Esophagus muscularis mucosa (tissue), 4 donors: ENCODE measurements around the gene B3GNT5. TPM values are rescaled to one million over a fixed set of nuclear protein-coding genes. Genes with fewer than 3 reads are reported as not detected.

ENCODE experiments used
- DNase-seq: peaks from one replicate; pipeline ENCODE4 v3.0.0-alpha.2; 2017; ENCODE audit errors: extremely low spot score
- H3K27ac ChIP-seq, 4 donors: fragments of 200-600 bp; sonication (generic); replicated peaks in 1 of 4; 1 replicate in 3 of 4; 2 replicates in 1 of 4; pipeline ENCODE4 v1.5.1; 2016 to 2019; ENCODE audit warnings: mild to moderate bottlenecking in 1 of 4
- H3K27me3 ChIP-seq, 4 donors: fragments of 200-600 bp; sonication (generic); one replicate each; pipeline versions ENCODE4 v1.5.1 to v1.6.0; 2016 to 2019
- H3K36me3 ChIP-seq, 4 donors: fragments of 200-600 bp; sonication (generic); one replicate each; pipeline ENCODE4 v1.5.1; 2016 to 2019
- H3K4me1 ChIP-seq, 4 donors: fragments of 200-600 bp; sonication (generic); one replicate each; pipeline ENCODE4 v1.5.1; 2016 to 2019
- H3K4me3 ChIP-seq, 4 donors: fragments of 200-600 bp; sonication (generic); 1 replicate in 2 of 4; 2 replicates in 2 of 4; pipeline ENCODE4 v1.5.1; 2016 to 2019; ENCODE audit warnings: mild to moderate bottlenecking in 4 of 4, moderate library complexity in 1 of 4
- H3K9me3 ChIP-seq, 4 donors: fragments of 200-600 bp; sonication (generic); 1 replicate in 3 of 4; 2 replicates in 1 of 4; pipeline ENCODE4 v1.5.1; 2016 to 2019
- CTCF ChIP-seq, 3 experiments: fragments of 200-600 bp in 2 of 3; fragments of 450-650 bp in 1 of 3; sonication (generic) in 2 of 3; IDR thresholded peaks; one replicate each; pipeline ENCODE4 v1.5.1; 2017 to 2019; ENCODE audit warnings: antibody characterized with exemption in 3 of 3, mild to moderate bottlenecking in 2 of 3, moderate library complexity in 1 of 3
- EP300 ChIP-seq: sonication (generic); formaldehyde crosslinking; IDR thresholded peaks from one replicate; pipeline ENCODE4 v1.6.1; 2017; ENCODE audit warnings: antibody characterized with exemption
- POLR2A ChIP-seq: fragments of 450-650 bp; IDR thresholded peaks from one replicate; pipeline ENCODE4 v1.6.1; 2017; ENCODE audit warnings: antibody characterized with exemption, moderate library complexity, mild to moderate bottlenecking, low read depth
- POLR2AphosphoS5 ChIP-seq, 2 donors: sonication (generic); formaldehyde crosslinking; IDR thresholded peaks; one replicate each; pipeline ENCODE4 v1.6.1; 2017; ENCODE audit warnings: antibody characterized with exemption in 2 of 2
- WGBS: methylation state at CpG from one replicate; pipeline ENCODE4 v1.1.5; 2018; 5-methylcytosine and 5-hydroxymethylcytosine counted together
- intact Hi-C: fragments of 100-400 bp; cut with DNase I; formaldehyde crosslinking; loops from one replicate; pipeline ENCODE4 v1.15.1; 2023
- total RNA-seq, 4 donors: library from RNA; depleted of rRNA; stranded (reverse); fragments of >200 nt; gene quantifications; one replicate each; pipeline versions ENCODE4 v1.1.0 to v1.2.1, GENCODE V29; 2016

Gene B3GNT5
- total RNA-seq, 4 donors from 2014 or later = 2.1 to 11.3 (median 5.2) TPM

DNA sequence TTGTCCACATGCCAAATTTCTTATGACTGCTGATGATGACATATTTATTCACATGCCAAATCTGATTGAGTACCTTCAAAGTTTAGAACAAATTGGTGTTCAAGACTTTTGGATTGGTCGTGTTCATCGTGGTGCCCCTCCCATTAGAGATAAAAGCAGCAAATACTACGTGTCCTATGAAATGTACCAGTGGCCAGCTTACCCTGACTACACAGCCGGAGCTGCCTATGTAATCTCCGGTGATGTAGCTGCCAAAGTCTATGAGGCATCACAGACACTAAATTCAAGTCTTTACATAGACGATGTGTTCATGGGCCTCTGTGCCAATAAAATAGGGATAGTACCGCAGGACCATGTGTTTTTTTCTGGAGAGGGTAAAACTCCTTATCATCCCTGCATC, 17.3 kb downstream of the B3GNT5 start:
- peaks cover 0 to 12% (median 5%) of the 10 kb centered on the region in 4 donors for H3K36me3 ChIP-seq
- peaks cover 0 to 4% (median 0%) of the 10 kb centered on the region in 4 donors for H3K4me1 ChIP-seq
- H3K9me3 ChIP-seq = no peaks in the 10 kb centered on the region
- 90% methylated on average over 7 of the region's 7 CpGs for WGBS
- TF ChIP-seq EP300 (no peak), POLR2A (no peak), POLR2AphosphoS5 (IDR thresholded peaks at IDR 0.05) (no peak), CTCF (IDR thresholded peaks at IDR 0.05) (no peak)
- no peak for DNase-seq
- no peak overlapping the region for H3K4me3 ChIP-seq
- intact Hi-C loops = no loop called here
- no peak overlapping the region for H3K27ac ChIP-seq
- H3K27me3 ChIP-seq = no peaks in the 10 kb centered on the region

- DNase-seq = no peak
- no peak for TF ChIP-seq EP300
- no peak for TF ChIP-seq CTCF (IDR thresholded peaks at IDR 0.05)
- no peak for TF ChIP-seq POLR2A
- no peak for TF ChIP-seq POLR2AphosphoS5 (IDR thresholded peaks at IDR 0.05)
- intact Hi-C loops = no loop called here
These were observed 19.1 kb downstream of the B3GNT5 start for GRCh38 chr3:183272142-183272541.

DNA sequence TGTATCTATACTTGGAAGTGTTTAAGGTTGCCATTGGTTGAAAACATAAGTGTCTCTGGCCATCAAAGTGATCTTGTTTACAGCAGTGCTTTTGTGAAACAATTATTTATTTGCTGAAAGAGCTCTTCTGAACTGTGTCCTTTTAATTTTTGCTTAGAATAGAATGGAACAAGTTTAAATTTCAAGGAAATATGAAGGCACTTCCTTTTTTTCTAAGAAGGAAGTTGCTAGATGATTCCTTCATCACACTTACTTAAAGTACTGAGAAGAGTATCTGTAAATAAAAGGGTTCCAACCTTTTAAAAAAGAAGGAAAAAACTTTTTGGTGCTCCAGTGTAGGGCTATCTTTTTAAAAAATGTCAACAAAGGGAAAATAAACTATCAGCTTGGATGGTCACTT, 19.7 kb downstream of the B3GNT5 start:
- Histone ChIP-seq H3K27ac (no peak overlapping the region), H3K36me3 (peaks cover 0 to 12% (median 5%) of the 10 kb centered on the region in 4 donors)

More at GRCh38 chr3:183272142-183272541, 19.1 kb downstream of the B3GNT5 start:
- H3K36me3 ChIP-seq = peaks cover 0 to 12% (median 5%) of the 10 kb centered on the region in 4 donors
- WGBS = 97% methylated on average over 3 of the region's 3 CpGs
- H3K9me3 ChIP-seq = no peaks in the 10 kb centered on the region
- no peaks in the 10 kb centered on the region for H3K27me3 ChIP-seq
- H3K4me3 ChIP-seq = no peak overlapping the region
- no peak overlapping the region for H3K27ac ChIP-seq
- H3K4me1 ChIP-seq = peaks cover 0 to 6% (median 0%) of the 10 kb centered on the region in 4 donors

DNA sequence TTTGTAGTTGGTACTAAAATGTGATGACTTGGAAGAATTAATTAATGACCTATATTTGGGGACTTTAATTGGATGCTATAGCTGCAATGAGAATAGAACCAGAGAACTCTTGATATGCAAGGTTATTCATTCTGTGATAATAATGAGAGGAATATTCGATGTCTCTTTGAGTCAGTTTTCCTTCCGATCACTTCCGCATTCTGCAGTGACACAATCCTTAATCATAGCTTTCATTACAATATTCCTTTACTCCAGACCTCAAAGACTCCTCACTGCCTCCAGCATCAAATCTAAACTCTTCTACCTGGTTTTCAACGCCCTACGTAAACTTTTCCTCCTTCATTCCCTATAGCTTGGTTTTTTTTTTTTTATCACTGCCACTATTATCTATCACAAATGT, 21.6 kb downstream of the B3GNT5 start:
- intact Hi-C loops = no loop called here
- TF ChIP-seq POLR2AphosphoS5 (IDR thresholded peaks at IDR 0.05) (no peak), CTCF (IDR thresholded peaks at IDR 0.05) (no peak), POLR2A (no peak)
- WGBS = 83% methylated on average over 5 of the region's 5 CpGs
- H3K27ac ChIP-seq = no peak overlapping the region
- H3K9me3 ChIP-seq = no peaks in the 10 kb centered on the region
- peaks cover 0 to 6% (median 0%) of the 10 kb centered on the region in 4 donors for H3K4me1 ChIP-seq
- no peaks in the 10 kb centered on the region for H3K27me3 ChIP-seq
- peaks cover 0 to 11% (median 5%) of the 10 kb centered on the region in 4 donors for H3K36me3 ChIP-seq
- no peak for DNase-seq
- H3K4me3 ChIP-seq = no peak overlapping the region

More for the DNA sequence above, 19.7 kb downstream of the B3GNT5 start:
- TF ChIP-seq POLR2AphosphoS5 (IDR thresholded peaks at IDR 0.05) (no peak), CTCF (IDR thresholded peaks at IDR 0.05) (no peak), POLR2A (no peak), EP300 (no peak)
- DNase-seq = no peak
- intact Hi-C loops = no loop called here
- Histone ChIP-seq H3K9me3 (no peaks in the 10 kb centered on the region), H3K4me1 (peaks cover 0 to 6% (median 0%) of the 10 kb centered on the region in 4 donors), H3K27me3 (no peaks in the 10 kb centered on the region), H3K4me3 (no peak overlapping the region)

- Histone ChIP-seq H3K27me3 (no peaks in the 10 kb centered on the region), H3K4me3 (no peak overlapping the region), H3K9me3 (no peaks in the 10 kb centered on the region), H3K36me3 (peaks cover 0 to 3% (median 2%) of the 10 kb centered on the region in 4 donors), H3K4me1 (peaks cover 0 to 6% (median 0%) of the 10 kb centered on the region in 4 donors), H3K27ac (no peak overlapping the region)
- WGBS = 45% methylated on average over 2 of the region's 2 CpGs
- intact Hi-C loops = no loop called here
- no peak for DNase-seq
- TF ChIP-seq POLR2A = no peak
- no peak for TF ChIP-seq POLR2AphosphoS5 (IDR thresholded peaks at IDR 0.05)
- no peak for TF ChIP-seq EP300
- no peak for TF ChIP-seq CTCF (IDR thresholded peaks at IDR 0.05)
These were observed 22.4 kb downstream of the B3GNT5 start for GRCh38 chr3:183275418-183275817.
